ENCODE results near the gene PPM1B.
"Not testable (repeated sequence)": the region's sequence is repeated elsewhere in the genome, so short reads cannot be mapped to it uniquely, and the experiment has no call there.

Gene PPM1B

DNA sequence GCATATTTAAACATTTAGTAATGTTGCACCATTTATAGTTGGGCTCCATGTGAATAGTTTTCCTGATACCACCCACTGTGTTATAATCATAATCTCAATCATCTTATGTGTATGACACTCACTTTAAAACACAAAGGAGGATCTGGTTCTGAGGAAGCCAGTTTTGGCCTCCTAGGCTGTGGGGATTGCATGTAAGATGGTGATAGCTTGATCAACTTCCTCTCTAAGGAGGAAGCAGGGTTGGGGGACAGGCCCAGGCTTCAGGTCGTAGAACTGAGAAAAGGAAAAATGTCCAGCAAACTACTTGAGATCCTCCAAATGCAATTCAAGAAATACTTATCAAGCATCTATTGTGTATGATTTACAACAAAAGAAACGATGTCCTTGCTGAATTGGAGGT is 4.9 kb upstream of the PPM1B start:
- no peak for DNase-seq (ENCODE audit: low spot score)

DNA sequence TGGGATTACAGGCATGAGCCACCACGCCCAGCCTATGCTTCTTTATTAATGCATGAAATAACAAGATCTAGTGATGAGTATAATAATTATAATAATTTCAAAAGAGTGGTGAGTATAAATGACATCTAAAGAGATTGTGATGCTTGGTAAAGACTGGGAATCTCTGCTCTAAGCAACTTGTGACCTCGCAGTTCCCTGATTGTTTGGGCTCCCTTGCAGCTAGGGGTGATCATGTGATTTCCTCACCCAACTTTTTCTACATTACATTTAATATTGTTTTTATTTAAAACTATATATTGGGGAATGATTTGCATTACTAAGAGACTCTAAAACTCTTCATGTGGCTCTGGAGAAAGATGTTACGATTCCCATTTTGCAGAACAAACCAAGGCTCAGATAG is 4.1 kb upstream of the PPM1B start:
- DNase-seq (ENCODE audit: low spot score), result no peak

DNA sequence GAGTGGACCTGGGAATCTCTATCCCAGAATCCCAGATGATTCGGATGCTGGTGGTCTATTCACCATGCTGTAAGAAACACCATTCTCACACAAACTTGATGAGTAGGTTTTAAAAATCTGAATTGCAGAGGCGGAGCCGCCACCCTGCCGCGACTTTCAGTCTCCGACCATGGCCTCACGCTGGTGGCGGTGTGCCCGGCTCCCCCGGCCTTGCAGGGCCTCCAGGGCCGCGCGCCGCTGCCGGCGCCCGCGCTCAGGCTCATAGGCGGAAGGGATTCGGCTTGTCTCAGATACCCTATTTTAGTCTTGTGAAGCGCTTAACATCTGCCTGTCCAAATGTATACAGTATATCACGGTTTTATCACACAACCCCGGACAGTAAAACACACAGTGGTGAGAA is 2.6 kb upstream of the PPM1B start:
- no peak for DNase-seq (ENCODE audit: low spot score)

DNA sequence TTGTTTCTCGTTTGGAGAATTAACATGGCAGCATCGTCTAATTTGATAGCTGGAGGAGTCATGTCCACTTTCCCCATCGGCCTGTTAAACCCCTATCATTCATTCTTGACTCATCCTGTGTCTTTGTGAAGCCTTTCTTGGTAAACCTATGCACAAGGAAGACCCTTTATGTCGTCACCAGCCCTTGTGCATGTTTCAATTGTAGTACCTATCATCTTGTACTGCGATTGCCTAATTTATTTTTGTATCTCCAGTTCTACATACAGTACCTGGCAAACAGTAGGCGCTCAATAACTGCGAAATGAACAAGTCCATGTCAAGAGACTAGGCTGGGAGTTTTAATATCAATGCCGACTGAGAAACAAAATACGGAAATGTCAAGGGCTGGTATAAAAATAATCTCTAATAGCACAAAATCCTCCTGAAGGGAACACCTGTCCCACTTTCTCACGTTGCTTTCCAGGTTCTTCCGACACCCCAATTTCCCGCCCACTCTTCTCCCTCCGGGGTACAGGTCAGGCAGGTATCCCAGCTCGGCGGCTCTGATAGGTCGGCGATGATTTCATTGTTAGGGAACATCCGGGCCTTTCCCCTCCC is 1.3 kb upstream of the PPM1B start:
- DNase-seq (ENCODE audit: low spot score), result no peak

DNA sequence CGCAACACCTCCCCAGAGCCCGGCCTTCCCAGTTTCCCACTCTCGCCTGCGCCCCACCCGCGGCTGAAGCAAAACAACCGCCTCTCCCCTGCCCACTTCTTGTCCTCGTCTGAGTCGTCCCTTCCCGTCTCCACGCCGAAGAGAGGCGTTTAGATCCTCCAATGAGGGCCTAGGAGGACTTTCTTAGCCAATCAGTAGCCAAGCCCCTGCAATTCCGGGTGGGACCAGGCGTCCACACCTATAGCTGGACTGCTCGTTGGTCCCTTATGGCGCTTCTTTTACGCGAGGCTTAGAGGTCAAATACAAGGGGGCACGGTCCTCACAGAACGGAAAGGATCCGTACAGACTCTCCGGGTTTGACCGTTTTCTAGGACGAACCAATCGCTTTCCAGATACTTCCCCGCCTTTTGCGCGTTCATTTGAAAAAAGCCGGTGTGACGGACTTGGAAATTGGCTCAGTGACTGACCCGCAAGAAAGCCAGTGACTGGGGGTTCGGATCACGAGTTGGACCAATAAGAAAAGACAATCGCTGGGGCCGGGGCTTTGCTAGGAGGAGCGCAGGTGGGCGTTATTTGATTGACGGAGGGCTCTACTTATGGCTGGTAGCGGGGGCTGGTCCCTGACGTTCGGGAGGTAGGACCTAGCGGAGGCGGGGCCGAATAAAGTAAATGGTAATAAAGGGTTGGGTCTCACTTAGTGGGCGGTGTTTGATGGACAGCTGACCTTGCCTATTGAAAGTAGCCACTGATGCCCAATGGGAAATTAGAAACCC is 581 bp upstream of the PPM1B start:
- DNase-seq (ENCODE audit: low spot score), result peak; percentile 99

DNA sequence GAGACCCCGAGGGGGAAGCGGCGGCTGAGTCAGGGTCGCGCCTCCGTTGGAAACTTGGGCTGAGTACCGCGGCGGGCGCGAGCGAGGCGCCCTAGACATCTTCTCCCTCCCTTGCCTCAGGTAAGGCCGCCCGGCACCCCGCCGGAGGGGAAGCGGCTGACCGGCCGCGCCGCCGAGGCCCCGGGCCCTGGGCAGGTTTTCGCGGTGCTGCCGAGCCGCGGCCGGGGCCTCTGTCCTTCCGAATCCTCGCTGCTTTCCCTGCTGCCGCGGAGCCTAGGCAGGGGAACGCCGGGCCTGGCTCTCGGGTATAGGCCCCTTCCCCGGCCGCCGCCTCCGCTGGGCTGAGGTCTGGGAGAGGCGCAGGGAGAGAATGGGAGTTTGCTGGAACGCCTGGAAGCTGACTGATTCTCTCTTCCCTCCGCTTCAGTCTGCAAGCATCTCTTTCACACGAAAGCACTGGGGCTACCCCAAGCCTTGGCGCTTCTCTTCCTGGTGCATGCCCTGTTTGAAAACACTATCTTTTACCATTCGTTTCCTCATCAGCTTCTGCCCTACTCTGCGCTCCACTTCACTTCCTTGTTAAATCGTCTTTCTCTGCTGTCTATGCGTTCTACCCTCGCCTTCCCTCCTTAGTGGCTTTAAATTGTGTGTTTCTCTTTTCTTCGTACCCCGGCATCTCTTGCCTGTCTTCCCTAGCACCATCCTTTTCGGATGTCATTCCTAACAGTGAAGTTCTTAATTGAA is 652 bp downstream of the PPM1B start:
- DNase-seq (ENCODE audit: low spot score), result peak; percentile 10

DNA sequence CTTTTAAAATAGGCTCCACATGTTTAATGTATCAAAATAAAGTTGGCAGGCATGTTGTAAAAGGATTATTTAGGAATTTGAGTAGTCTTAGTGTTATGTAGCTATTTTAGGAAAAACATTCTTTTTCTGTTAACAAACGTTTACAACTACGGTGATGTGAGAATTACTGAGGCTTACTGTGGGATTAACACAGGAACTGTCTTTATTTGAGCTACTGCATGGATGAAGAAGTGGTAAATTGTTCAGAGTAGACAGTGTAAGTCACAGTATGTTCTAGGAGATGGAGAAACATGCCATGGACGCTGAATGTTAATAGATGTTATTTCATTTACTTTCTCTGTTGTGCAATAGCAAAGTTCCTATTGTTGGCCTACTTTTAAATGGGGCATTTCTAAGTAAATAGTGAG is 1.6 kb downstream of the PPM1B start:
- no peak for DNase-seq (ENCODE audit: low spot score)

DNA sequence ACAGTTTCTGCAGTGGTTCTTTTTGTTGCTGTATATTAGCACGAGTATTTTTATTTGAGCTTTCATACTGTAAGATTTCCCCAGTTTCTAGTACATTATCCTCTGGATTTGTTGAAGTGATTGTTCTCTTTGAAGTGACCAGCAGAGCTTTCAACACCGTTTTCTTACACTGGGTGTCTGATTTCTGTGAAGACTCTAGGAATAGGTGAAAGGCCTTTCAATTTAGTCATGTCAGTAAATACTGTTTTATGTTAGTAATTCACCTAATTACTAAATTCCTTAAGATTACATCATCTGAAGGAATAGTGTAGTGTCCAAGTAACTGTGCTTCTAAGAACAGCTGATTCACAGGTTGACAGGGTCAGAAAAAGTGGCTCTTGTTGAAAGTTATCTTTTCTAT is 2.3 kb downstream of the PPM1B start:
- DNase-seq (ENCODE audit: low spot score), result no peak

DNA sequence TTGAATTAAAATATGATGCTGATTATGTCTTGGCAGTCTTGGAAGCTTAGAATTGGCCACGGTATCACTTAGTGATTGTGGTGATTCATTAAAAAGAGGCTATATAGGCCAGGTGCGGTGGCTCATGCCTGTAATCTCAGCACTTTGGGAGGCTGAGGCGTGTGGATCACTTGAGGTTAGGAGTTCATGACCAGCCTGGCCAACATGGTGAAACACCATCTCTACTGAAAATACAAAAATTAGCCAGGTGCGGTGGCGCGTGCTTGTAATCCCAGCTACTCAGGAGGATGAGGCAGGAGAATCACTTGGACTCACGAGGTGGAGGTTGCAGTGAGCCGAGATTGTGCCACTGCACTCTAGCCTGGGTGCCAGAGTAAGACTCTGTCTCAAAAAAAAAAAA is 2.8 kb downstream of the PPM1B start:
- DNase-seq (ENCODE audit: low spot score), result not testable (repeated sequence)

DNA sequence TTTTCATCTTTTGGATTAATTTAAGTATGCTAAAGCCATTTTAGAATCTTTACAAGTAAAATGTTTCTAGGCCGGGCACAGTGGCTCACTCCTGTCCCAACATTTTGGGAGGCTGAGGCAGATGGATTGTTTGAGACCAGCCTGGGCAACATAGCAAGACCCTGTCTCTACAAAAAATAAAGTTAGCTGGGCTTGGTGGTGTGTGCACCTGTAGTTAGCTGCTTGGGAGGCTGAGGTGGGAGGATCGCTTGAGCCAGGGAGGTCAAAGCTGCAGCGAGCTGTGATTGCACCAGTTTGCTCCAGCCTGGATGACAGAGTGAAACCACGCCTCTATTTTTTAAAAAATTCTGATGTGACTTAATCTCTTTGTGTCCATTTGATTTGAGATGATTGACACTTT is 3.9 kb downstream of the PPM1B start:
- no peak for DNase-seq (ENCODE audit: low spot score)

DNA sequence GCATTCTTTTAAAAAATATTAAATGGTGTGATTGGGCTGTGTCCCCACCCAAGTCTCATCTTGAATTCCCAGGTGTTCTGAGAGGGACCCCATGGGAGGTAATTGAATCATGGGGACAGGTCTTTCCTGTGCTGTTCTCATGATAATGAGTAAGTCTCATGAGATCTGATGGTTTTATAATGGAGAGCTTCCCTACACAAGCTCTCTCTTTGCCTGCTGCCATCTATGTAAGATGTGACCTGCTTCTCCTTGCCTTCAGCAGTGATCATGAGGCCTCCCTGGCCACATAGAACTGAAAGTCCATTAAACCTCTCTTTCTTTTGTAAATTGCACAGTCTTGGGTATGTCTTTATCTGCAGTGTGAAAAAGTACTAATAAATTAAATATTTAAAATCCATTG is 10.3 kb downstream of the PPM1B start:
- DNase-seq (ENCODE audit: low spot score), result no peak

DNA sequence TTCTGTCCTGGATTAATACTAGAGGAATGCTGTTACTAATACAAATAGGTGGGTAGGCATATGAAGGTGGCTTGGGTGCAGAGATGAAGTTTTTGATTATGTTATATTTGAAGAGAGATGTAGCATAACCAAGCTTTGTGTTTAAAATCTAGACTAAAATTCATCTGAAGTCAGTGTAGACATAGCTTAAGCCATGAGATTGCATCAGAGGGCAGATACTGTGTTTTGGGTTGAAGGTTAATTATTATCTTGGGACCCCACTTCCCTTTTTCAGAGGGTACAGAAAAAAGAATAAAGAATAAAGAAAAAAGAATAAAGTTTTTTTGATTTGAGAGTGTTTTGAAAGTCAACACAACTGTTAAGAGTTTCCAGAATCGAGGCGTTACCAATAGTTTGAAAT is 13.0 kb downstream of the PPM1B start:
- no peak for DNase-seq (ENCODE audit: low spot score)

DNA sequence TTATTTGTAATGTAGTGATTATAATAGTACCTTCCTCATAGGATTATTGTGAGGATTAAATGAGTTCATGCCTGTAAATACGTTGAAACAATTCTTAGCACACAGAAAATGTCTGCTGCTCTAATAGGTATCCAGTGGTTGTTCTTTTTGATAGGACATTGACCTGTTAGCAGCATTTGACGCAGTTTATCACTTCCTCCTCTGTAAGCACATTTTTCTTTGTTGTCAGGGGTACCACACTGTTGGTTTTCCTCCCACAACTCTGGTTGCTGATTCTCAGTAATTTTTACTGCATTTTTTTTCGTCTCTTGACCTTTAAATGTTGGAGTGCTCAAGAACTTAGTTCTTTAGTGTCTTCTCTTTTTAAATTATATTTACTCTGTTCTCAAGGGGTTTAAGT is 15.4 kb downstream of the PPM1B start:
- no peak for DNase-seq (ENCODE audit: low spot score)

DNA sequence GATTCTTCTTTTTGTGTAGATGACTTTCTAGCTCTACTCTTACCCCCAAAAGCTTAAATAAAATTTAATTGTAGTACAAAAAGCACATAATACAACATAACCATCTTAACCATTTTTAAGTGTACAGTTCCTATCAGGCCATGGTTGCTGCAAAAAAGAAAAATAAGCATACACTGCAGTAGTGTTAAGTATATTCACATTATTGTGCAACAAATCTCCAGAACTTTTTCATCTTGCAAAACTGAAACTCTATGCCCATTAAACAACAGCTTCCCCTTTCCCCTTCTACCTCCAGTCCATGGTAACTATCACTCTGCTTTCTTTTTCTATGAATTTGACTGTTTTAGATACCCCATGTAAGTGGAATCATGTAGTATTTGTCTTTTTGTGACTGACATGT is 18.1 kb downstream of the PPM1B start:
- no peak for DNase-seq (ENCODE audit: low spot score)

DNA sequence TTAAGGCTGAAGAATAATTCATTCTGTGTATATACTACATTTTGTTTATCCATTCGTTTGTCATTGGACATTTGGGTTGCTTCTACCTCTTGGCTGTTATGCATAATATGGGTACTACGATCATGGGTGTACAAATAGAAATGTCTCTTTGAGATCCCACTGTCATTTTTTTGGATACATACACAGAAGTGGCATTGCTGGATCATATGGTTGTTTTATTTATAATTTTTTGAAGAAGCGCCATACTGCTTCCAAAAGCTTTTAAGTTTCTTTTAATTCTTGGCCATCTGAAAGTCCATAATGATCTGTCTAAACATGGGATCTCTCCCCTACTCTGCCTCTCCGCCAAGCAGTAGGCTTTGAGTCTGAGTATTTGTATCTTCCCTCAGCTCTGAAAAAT is 18.6 kb downstream of the PPM1B start:
- no peak for DNase-seq (ENCODE audit: low spot score)

DNA sequence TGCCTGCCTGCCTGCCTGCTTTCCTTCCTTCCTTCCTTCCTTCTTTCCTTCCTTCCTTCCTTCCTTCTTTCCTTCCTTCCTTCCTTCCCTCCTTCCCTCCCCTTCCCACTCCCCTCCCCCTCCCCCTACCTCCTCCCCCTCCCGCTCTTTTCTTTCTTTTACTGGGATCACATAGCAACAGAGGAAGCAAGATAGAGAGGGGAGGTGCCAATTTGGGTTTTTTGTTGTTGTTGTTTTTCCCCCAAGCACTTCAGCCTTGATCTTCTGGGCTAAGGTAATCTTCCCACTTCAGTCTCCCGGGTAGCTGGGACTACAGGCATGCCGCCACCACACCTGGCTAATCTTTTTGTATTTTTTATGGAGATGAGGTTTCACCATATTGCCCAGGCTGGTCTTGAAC is 20.0 kb downstream of the PPM1B start:
- DNase-seq (ENCODE audit: low spot score), result no peak

DNA sequence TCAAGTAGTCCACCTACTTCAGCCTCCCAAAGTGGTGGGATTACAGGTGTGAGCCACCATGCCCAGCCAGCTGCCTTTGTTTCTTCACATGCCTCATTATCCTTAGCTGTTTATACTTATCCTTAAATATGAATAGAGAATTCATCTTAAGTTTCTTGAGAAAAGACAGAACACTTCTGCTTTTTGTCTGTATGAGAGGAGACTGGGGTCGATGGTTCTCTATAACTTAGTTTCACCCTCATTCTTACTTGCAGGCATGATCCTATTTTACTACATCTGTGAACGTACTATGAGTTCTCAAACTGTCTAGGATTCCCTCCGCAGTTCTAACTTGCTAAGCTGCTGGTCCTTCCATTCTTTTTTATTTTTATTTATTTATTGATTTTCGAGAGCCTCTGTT is 20.4 kb downstream of the PPM1B start:
- DNase-seq (ENCODE audit: low spot score), result no peak

DNA sequence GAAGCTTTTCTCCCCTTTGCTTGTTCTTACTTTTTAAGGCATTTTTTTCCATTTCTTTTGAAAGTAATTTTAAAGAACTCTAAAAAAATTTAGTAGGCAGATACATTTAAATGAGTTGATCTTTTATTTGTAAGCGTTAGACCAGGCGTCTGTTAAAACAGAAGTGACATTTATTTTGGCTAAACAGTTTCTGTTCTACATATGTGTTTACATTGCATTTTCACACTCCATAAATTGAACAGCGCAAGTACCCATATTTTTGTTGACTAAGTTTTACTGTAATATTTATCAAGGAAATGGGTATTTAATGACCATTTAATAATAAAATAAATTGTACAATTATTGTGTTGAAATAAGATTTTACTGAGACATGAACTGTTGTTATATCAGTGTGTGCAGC is 21.9 kb downstream of the PPM1B start:
- DNase-seq (ENCODE audit: low spot score), result no peak

DNA sequence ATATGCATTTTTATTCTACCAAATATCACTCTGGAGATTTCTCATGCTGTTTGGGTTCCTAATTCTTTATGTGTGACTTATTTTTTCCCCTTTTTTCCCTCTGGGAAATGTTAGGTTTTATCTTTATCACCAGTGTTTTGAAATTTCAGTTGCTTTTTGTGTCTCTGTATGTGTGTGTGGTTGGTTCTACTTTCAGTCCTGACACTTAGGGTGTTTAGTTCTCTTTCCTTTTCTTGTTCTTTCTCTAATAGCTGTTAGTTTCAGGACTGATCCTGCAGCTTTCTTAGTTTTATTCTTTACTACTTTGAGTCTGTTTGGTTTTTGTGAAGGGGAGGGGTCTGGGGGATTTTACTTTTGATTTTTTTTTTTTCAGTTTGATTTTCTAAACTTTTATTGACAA is 23.1 kb downstream of the PPM1B start:
- no peak for DNase-seq (ENCODE audit: low spot score)

DNA sequence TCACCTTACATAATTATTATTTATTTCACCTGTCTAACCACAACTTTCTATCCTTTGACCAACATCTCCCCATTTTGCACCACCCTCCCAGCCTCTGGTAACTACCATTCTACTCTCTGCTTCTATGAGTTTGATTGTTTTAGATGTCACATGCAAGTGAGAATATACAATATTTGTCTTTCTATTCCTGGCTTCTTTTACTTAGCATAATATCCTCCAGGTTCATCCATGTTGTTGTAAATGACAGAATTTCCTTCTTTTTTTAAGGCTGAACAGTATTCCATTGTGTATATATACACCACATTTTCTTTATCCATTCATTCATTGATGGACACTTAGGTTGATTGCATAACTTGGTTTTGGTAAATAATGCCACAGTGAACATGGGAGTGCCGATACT is 24.0 kb downstream of the PPM1B start:
- DNase-seq (ENCODE audit: low spot score), result no peak

DNA sequence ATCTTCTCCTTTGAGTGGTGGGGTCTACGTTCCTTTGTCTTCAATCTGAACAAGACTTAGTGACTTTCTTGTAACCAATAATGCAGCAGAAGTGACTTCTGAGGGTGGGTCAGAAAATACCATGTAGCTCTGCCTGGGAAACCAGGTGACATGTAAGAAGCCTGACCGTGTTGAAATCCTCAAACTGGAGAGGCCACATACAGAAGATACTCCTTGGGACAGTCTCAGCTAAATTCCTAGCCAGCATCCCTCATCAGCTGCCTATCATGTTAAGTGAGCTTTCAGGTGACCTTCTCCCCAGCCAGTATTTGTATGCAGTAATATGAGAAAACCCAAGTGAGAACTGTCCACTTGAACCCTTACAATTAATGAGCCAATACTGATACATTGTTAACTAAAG is 27.0 kb downstream of the PPM1B start:
- DNase-seq (ENCODE audit: low spot score), result no peak

DNA sequence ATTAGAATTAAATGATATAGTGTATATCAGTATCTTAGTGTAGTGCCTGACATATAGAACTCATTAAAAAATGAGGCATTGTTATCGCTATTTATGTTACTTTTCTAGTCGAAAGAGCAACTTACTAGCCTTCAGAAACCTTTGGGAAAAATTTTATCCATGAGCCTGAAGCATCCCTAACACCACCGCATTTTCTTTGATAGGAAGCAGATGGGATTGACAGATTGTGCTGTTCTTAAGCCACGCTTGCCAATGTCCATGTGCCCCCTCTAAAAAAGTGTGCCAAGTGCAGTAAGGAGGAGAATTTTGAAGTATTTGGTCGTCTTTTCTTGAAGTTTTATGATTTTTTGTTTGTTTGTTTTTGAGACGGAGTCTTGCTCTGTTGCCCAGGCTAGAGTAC is 29.1 kb downstream of the PPM1B start:
- no peak for DNase-seq (ENCODE audit: low spot score)

DNA sequence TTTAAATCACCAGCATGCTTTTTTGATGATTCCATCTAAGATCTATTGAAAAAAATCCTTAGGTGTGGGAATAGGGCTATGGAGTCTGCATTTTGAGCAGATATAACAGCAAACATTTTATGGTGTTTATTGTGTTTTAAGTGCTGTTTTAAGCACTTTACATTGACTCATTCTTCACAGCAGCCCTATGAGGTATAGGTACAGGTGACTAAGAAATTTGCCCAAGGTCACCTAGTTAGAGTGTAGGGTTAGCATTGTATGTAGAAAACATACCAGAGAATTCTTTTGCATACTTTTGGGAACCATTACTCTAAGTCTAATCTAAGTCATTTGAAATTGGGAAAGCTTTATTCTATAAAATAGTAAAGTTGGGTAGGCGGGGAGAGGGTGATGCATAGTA is 31.3 kb downstream of the PPM1B start:
- no peak for DNase-seq (ENCODE audit: low spot score)

DNA sequence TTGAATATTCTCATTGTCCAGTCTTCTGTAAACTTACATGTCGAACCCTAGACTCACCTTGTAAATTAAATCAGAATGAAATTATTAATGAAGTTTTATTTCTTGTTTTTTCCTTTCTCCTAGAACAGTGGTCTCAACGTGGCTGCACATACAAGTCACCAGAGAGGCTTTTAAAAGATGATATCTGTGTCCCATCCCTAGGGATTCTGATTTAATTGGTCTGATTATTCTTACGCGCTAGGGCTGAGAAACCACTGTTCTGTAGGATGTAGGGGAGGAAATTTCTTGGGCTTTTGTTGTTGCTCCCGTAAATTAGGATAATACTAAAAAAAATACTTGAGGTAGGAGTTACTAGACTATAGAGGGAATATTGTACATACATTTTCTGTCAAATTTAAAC is 32.1 kb downstream of the PPM1B start:
- no peak for DNase-seq (ENCODE audit: low spot score)
